Measurements from ENCODE around the gene JUND. TPM values are rescaled to one million over a fixed set of nuclear protein-coding genes. Genes with fewer than 3 reads are reported as not detected.
A peak's percentile ranks its signal among the peaks of the same experiment; 100 is the strongest.

JUND gene
- total RNA-seq, 1 experiment from 2014 or later, result 221 TPM

GRCh38 chr19:18280247-18281081 lies 958 bp downstream of the JUND start (continued):
- TF ChIP-seq MAX (IDR thresholded peaks at IDR 0.05) (peak; percentile 61; the same call in 1 of the 2 replicates), SIN3A (IDR thresholded peaks at IDR 0.05; ENCODE audit: low read depth) (peak; percentile 33; the same call in 1 of the 2 replicates)

GRCh38 chr19:18279516-18280246 lies 1.7 kb downstream of the JUND start:
- H3K79me2 ChIP-seq (ENCODE audit: insufficient read depth, low read length), result peaks cover 29% of the 10 kb centered on the region
- no peaks in the 10 kb centered on the region for H3K9me3 ChIP-seq (ENCODE audit: control insufficient read depth in 1 of 2, insufficient read depth in 1 of 2, low read depth in 1 of 2, low read length in 2 of 2)
- H3K27ac ChIP-seq (ENCODE audit: low read depth, low read length), result peak overlapping the region; percentile 100
- no peak overlapping the region for H2AFZ ChIP-seq (ENCODE audit: low read depth, low read length, poor library complexity, severe bottlenecking)
- ChIA-PET RAD21 (ENCODE audit: low non-redundant PET in 1 of 2, low total read pairs in 2 of 2, uncharacterized antibody in 2 of 2, unreplicated experiment in 2 of 2) (interaction anchor here (0.5 to 1.7 kb wide), 11 partner anchors 13 to 654 kb away, joined by 3 to 8 read pairs (median 4); partner anchors contain the start of gene LSM4 (in 2 of the 2)), CTCF (interaction anchor here (0.6 to 5.7 kb wide), 40 partner anchors 11 to 576 kb away, joined by 3 to 76 read pairs (median 5); partner anchors contain the start of genes LSM4, MPV17L2 and RAB3A), POLR2A (interaction anchor here (0.6 to 5.3 kb wide), 27 partner anchors 9 to 136 kb away, joined by 3 to 138 read pairs (median 8); partner anchors contain the start of genes GDF15, LSM4, MPV17L2 and RAB3A)
- H3K9me2 ChIP-seq (ENCODE audit: insufficient read depth), result no peaks in the 10 kb centered on the region
- peak overlapping the region; percentile 76 to 89 for H3K4me3 ChIP-seq (replicated peaks in 1 of 2; ENCODE audit: low read depth in 1 of 2, low read length in 2 of 2)
- H4K20me1 ChIP-seq (ENCODE audit: insufficient read depth), result no peaks in the 10 kb centered on the region
- H3K4me1 ChIP-seq (ENCODE audit: control insufficient read depth in 1 of 2, insufficient read depth in 2 of 2, low read length in 2 of 2), result peaks cover 52 to 65% of the 10 kb centered on the region in 2 experiments
- peak overlapping the region; percentile 98 for H3K9ac ChIP-seq (ENCODE audit: low read length)
- peak; percentile 83 for DNase-seq (ENCODE audit: low read depth, low spot score)
- peak overlapping the region; percentile 99 for H3K4me2 ChIP-seq (ENCODE audit: low read length)
- peak; percentile 37 for ATAC-seq
- BruUV-seq (replicated peaks), result TSS peak; percentile 77
- H3K36me3 ChIP-seq (ENCODE audit: control insufficient read depth in 1 of 2, insufficient read depth in 2 of 2, low read length in 2 of 2), result 0 out of 4 replicates have a peak, but pooled peaks cover 0 to 4% of the 10 kb centered on the region in 2 experiments
- no peaks in the 10 kb centered on the region for H3K27me3 ChIP-seq (ENCODE audit: insufficient read depth, low read length)
- intact Hi-C loops (cut with micrococcal nuclease), result loop anchor here (1.0 to 5.0 kb wide), 4 partner anchors 44 to 131 kb away; partner anchors contain the start of genes LSM4 and PGPEP1
- TF ChIP-seq ZBTB33 (IDR thresholded peaks at IDR 0.05; ENCODE audit: extremely low read depth, insufficient replicate concordance, low read length) (peak; percentile 25), REST (IDR thresholded peaks at IDR 0.05; ENCODE audit: low read depth) (no peak), ELF1 (IDR thresholded peaks at IDR 0.05; ENCODE audit: borderline replicate concordance, low read depth) (no peak), ATF3 (IDR thresholded peaks at IDR 0.05) (no peak), YY1 (IDR thresholded peaks at IDR 0.05; ENCODE audit: extremely low read depth, insufficient replicate concordance, low read depth, low read length) (peak; percentile 54), ZNF274 (IDR thresholded peaks at IDR 0.05; ENCODE audit: low read depth, low read length) (no peak), POLR2A (IDR thresholded peaks at IDR 0.05; ENCODE audit: borderline replicate concordance, extremely low read depth, insufficient read depth, insufficient read length) (peak; percentile 90), POLR2AphosphoS5 (IDR thresholded peaks at IDR 0.05; ENCODE audit: low read depth, low read length) (peak; percentile 55), SP1 (IDR thresholded peaks at IDR 0.05; ENCODE audit: low read depth) (peak; percentile 54), SIN3A (IDR thresholded peaks at IDR 0.05; ENCODE audit: low read depth) (peak; percentile 71; the same call in 1 of the 2 replicates), FOSL1 (IDR thresholded peaks at IDR 0.05; ENCODE audit: low read depth) (no peak), CEBPB (IDR thresholded peaks at IDR 0.05; ENCODE audit: low read depth) (no peak), RAD21 (IDR thresholded peaks at IDR 0.05; ENCODE audit: low read depth) (peak; percentile 90)

All from HCT116 (cell line).